A549 (cell line): ENCODE data around the gene EVC2. TPM values are rescaled to one million over a fixed set of nuclear protein-coding genes. Genes with fewer than 3 reads are reported as not detected.

ENCODE experiments used
- ATAC-seq, 2 experiments: fragments of 200-7000 bp in 1 of 2; fragments of >200 bp in 1 of 2; cut with Nextera tagmentation in 1 of 2; cut with Tn5 transposase in 1 of 2; 3 replicates each; pipeline versions ENCODE4 v1.8.0 to v1.9.1; 2018 to 2020; ENCODE audit warnings: mild to moderate bottlenecking in 1 of 2, moderate library complexity in 1 of 2
- CTCF ChIA-PET: fragments of 300-600 bp; sonication (Branson Sonifier 250); formaldehyde crosslinking; extraction: SDS; loops from one replicate; lab custom pipeline; 2021; ENCODE audit warnings: antibody characterized with exemption, inconsistent platforms; lab: Yijun Ruan, JAX
- POLR2A ChIA-PET: fragments of 350-600 bp; formaldehyde crosslinking; extraction: SDS; loops from one replicate; lab custom pipeline; 2021; ENCODE audit warnings: antibody characterized with exemption, inconsistent platforms; lab: Yijun Ruan, JAX
- DNase-seq, 2 experiments: peaks; one replicate each; pipeline versions ENCODE4 v3.0.0 to v3.0.0-alpha.2; 2011 to 2016; ENCODE audit warnings: low read depth in 1 of 2, low spot score in 1 of 2
- FAIRE-seq: peaks from 2 replicates; lab custom pipeline; 2011; peaks lifted over from hg19 to GRCh38; lab: Jason Lieb, UNC
- H3K27ac ChIP-seq, 2 experiments: fragments of >200 bp; sonication (Bioruptor Twin); formaldehyde crosslinking; 3 replicates each; pipeline ENCODE4 v1.5.1; 2016 to 2017
- H3K4me1 ChIP-seq: fragments of >200 bp; sonication (Bioruptor Twin); formaldehyde crosslinking; 3 replicates; pipeline ENCODE4 v1.6.1; 2016
- H3K4me2 ChIP-seq: fragments of >200 bp; sonication (Bioruptor Twin); formaldehyde crosslinking; 3 replicates; pipeline ENCODE4 v1.6.1; 2016
- H3K4me3 ChIP-seq: fragments of >200 bp; sonication (Bioruptor Twin); formaldehyde crosslinking; 3 replicates; pipeline ENCODE4 v1.5.1; 2016
- H3K9me3 ChIP-seq: fragments of >200 bp; sonication (Bioruptor Twin); formaldehyde crosslinking; 3 replicates; pipeline ENCODE4 v1.6.1; 2016
- ATOH8 ChIP-seq: fragments of 250-450 bp; sonication (Bioruptor Pico); IDR thresholded peaks from 2 replicates; pipeline ENCODE4 v1.5.0; 2020; ENCODE audit warnings: low read depth, mild to moderate bottlenecking, moderate library complexity
- BHLHE40 ChIP-seq: IDR thresholded peaks from 2 replicates; pipeline ENCODE4 v1.6.1; 2012; ENCODE audit warnings: low read depth, low read length, inconsistent platforms
- CEBPB ChIP-seq, 2 experiments: fragments of >200 bp in 1 of 2; sonication (Bioruptor Twin) in 1 of 2; formaldehyde crosslinking in 1 of 2; IDR thresholded peaks; 2 replicates each; pipeline ENCODE4 v1.6.1; 2012 to 2016
- E2F6 ChIP-seq: IDR thresholded peaks from 2 replicates; pipeline ENCODE4 v1.6.1; 2012; ENCODE audit warnings: low read depth, borderline replicate concordance
- EHMT2 ChIP-seq: fragments of 200-600 bp; sonication (generic); IDR thresholded peaks from 2 replicates; pipeline ENCODE4 v1.6.1; 2016; ENCODE audit warnings: antibody characterized with exemption, low read depth, mild to moderate bottlenecking, moderate library complexity
- EP300 ChIP-seq, 2 experiments: fragments of >200 bp; sonication (Bioruptor Twin); formaldehyde crosslinking; IDR thresholded peaks; 2 replicates in 1 of 2; 3 replicates in 1 of 2; pipeline ENCODE4 v1.6.1; 2016 to 2017
- FOXS1 ChIP-seq: fragments of 250-450 bp; sonication (Bioruptor Pico); IDR thresholded peaks from 2 replicates; pipeline ENCODE4 v1.5.0; 2020; ENCODE audit warnings: mild to moderate bottlenecking, moderate library complexity
- GATA3 ChIP-seq: IDR thresholded peaks from 2 replicates; pipeline ENCODE4 v1.6.1; 2012; ENCODE audit warnings: borderline replicate concordance
- HDAC2 ChIP-seq: fragments of 200-600 bp; sonication (generic); IDR thresholded peaks from 2 replicates; pipeline ENCODE4 v1.6.1; 2016
- HOXA7 ChIP-seq: fragments of 250-450 bp; sonication (Bioruptor Pico); IDR thresholded peaks from 2 replicates; pipeline ENCODE4 v1.5.0; 2020; ENCODE audit warnings: mild to moderate bottlenecking, moderate library complexity
- HOXB13 ChIP-seq: fragments of 250-450 bp; sonication (Bioruptor Pico); IDR thresholded peaks from 2 replicates; pipeline ENCODE4 v1.5.0; 2020; ENCODE audit warnings: low read depth, mild to moderate bottlenecking, moderate library complexity
- HOXB5 ChIP-seq: fragments of 250-450 bp; sonication (Bioruptor Pico); IDR thresholded peaks from 2 replicates; pipeline ENCODE4 v1.5.0; 2020; ENCODE audit warnings: mild to moderate bottlenecking, moderate library complexity
- JUN ChIP-seq, 2 experiments: fragments of >200 bp; sonication (Bioruptor Twin); formaldehyde crosslinking; IDR thresholded peaks; 2 replicates in 1 of 2; 3 replicates in 1 of 2; pipeline ENCODE4 v1.6.1; 2016 to 2017
- JUNB ChIP-seq: fragments of >200 bp; sonication (Bioruptor Twin); formaldehyde crosslinking; IDR thresholded peaks from 2 replicates; pipeline ENCODE4 v1.6.1; 2016
- KDM5A ChIP-seq: fragments of 200-600 bp; sonication (generic); IDR thresholded peaks from 2 replicates; pipeline ENCODE4 v1.6.1; 2016; ENCODE audit warnings: antibody characterized with exemption, mild to moderate bottlenecking
- MAFK ChIP-seq: fragments of 450-650 bp; IDR thresholded peaks from 2 replicates; pipeline ENCODE4 v1.6.1; 2014; ENCODE audit not compliant: partially characterized antibody
- MAZ ChIP-seq: fragments of 150-350 bp; IDR thresholded peaks from 2 replicates; pipeline ENCODE4 v1.6.1; 2014; ENCODE audit warnings: antibody characterized with exemption, low read depth, low read length, borderline replicate concordance
- NFE2L2 ChIP-seq: fragments of 150-350 bp; conservative IDR thresholded peaks from 2 replicates; pipeline ENCODE4 v1.6.1; 2014; ENCODE audit warnings: low read length
- NPAS2 ChIP-seq: fragments of 250-450 bp; sonication (Bioruptor Pico); IDR thresholded peaks from 2 replicates; pipeline ENCODE4 v1.8.0; 2022; ENCODE audit warnings: mild to moderate bottlenecking, moderate library complexity, borderline replicate concordance
- POLR2AphosphoS2 ChIP-seq: conservative IDR thresholded peaks from 2 replicates; pipeline ENCODE4 v1.6.1; 2012; ENCODE audit warnings: low read length, improper control_type of control experiment, inconsistent platforms
- RAD21 ChIP-seq, 2 experiments: fragments of >200 bp in 1 of 2; sonication (Bioruptor Twin) in 1 of 2; formaldehyde crosslinking in 1 of 2; IDR thresholded peaks in 1 of 2; conservative IDR thresholded peaks in 1 of 2; 2 replicates in 1 of 2; 3 replicates in 1 of 2; pipeline ENCODE4 v1.6.1; 2012 to 2018; ENCODE audit warnings: inconsistent platforms in 1 of 2
- RCOR1 ChIP-seq: fragments of 150-350 bp; IDR thresholded peaks from 2 replicates; pipeline ENCODE4 v1.6.1; 2014; ENCODE audit warnings: antibody characterized with exemption, low read length, low read depth
- TP53 ChIP-seq: fragments of 250-450 bp; sonication (Bioruptor Pico); IDR thresholded peaks from 2 replicates; pipeline ENCODE4 v1.5.0; 2021; ENCODE audit warnings: mild to moderate bottlenecking, moderate library complexity
- USF2 ChIP-seq: fragments of 450-650 bp; IDR thresholded peaks from 2 replicates; pipeline ENCODE4 v1.6.1; 2014; ENCODE audit warnings: antibody characterized with exemption
- ZFP36 ChIP-seq: fragments of 450-650 bp; IDR thresholded peaks from 2 replicates; pipeline ENCODE4 v1.6.1; 2014; ENCODE audit warnings: borderline replicate concordance; ENCODE audit not compliant: partially characterized antibody
- ZSCAN20 ChIP-seq: fragments of 250-450 bp; sonication (Bioruptor Pico); IDR thresholded peaks from 2 replicates; pipeline ENCODE4 v1.8.0; 2022; ENCODE audit warnings: mild to moderate bottlenecking, moderate library complexity
- WGBS: methylation state at CpG from one replicate; pipeline ENCODE4 v1.1.6; 2017; ENCODE audit errors: missing lambda C conversion rate; 5-methylcytosine and 5-hydroxymethylcytosine counted together
- polyA plus RNA-seq, 4 experiments: library from polyadenylated mRNA; depleted of rRNA in 3 of 4; stranded (reverse); fragments of >200 nt; fragmentation: RNase III in 1 of 4; extraction: RNeasy Plus Mini Kit Qiagen cat#74134 plus additional on column Dnase treatment in 1 of 4; gene quantifications; 2 replicates in 3 of 4; 3 replicates in 1 of 4; pipeline ENCODE4 v1.2.3, GENCODE V29; 2011 to 2017
- TF ChIP-seq, protein P1 (sequence below): fragments of 250-450 bp; sonication (Bioruptor Pico); IDR thresholded peaks from 2 replicates; pipeline ENCODE4 v1.5.0; 2021; ENCODE audit warnings: mild to moderate bottlenecking, moderate library complexity, borderline replicate concordance
- TF ChIP-seq, protein P2 (sequence below): fragments of >200 bp; sonication (Bioruptor Twin); formaldehyde crosslinking; IDR thresholded peaks from 3 replicates; pipeline ENCODE4 v1.5.1; 2016

The EVC2 gene
- polyA plus RNA-seq, 2 of the 4 experiments (the other 2 are of a cell fraction): 0.96 to 1.5 TPM

DNA sequence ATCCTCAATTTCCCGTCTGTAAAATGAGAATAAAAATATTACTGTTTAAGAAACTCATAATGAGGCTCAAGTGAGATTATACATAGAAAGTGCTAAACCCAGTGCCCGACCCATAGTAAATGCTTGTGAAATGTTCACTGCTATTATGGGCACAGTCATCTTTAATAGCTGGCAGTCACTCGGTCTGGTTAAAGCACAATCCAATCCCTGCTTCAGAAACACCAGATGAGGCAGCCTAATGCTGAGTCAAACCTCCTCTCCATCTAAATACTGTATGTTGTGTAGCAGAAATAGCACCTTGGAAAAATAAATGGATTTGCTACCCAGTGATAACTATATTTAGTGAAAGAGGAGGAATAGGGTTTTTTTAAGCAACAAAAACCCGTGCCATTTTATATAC is 14.5 kb downstream of the EVC2 start:
- DNase-seq: no peak
- no peak for TF ChIP-seq ZSCAN20
- no peak for TF ChIP-seq EHMT2
- TF ChIP-seq HDAC2: no peak
- TF ChIP-seq, protein P1, sequence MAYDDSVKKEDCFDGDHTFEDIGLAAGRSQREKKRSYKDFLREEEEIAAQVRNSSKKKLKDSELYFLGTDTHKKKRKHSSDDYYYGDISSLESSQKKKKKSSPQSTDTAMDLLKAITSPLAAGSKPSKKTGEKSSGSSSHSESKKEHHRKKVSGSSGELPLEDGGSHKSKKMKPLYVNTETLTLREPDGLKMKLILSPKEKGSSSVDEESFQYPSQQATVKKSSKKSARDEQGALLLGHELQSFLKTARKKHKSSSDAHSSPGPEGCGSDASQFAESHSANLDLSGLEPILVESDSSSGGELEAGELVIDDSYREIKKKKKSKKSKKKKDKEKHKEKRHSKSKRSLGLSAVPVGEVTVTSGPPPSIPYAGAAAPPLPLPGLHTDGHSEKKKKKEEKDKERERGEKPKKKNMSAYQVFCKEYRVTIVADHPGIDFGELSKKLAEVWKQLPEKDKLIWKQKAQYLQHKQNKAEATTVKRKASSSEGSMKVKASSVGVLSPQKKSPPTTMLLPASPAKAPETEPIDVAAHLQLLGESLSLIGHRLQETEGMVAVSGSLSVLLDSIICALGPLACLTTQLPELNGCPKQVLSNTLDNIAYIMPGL (CRISPR knock-in tag): no peak
- TF ChIP-seq, protein P2, sequence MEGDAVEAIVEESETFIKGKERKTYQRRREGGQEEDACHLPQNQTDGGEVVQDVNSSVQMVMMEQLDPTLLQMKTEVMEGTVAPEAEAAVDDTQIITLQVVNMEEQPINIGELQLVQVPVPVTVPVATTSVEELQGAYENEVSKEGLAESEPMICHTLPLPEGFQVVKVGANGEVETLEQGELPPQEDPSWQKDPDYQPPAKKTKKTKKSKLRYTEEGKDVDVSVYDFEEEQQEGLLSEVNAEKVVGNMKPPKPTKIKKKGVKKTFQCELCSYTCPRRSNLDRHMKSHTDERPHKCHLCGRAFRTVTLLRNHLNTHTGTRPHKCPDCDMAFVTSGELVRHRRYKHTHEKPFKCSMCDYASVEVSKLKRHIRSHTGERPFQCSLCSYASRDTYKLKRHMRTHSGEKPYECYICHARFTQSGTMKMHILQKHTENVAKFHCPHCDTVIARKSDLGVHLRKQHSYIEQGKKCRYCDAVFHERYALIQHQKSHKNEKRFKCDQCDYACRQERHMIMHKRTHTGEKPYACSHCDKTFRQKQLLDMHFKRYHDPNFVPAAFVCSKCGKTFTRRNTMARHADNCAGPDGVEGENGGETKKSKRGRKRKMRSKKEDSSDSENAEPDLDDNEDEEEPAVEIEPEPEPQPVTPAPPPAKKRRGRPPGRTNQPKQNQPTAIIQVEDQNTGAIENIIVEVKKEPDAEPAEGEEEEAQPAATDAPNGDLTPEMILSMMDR: no peak
- no peak for TF ChIP-seq E2F6
- TF ChIP-seq NFE2L2: no peak
- no peak for TF ChIP-seq JUN (IDR thresholded peaks at IDR 0.05)
- TF ChIP-seq ATOH8 (CRISPR knock-in tag): no peak
- no peak for TF ChIP-seq TP53 (CRISPR knock-in tag)
- no peak for TF ChIP-seq GATA3
- no peak for TF ChIP-seq HOXB13 (CRISPR knock-in tag)
- no peak for TF ChIP-seq HOXB5 (CRISPR knock-in tag)
- TF ChIP-seq MAFK: no peak
- TF ChIP-seq CEBPB (IDR thresholded peaks at IDR 0.05): no peak
- TF ChIP-seq RCOR1: no peak
- TF ChIP-seq BHLHE40: no peak
- TF ChIP-seq RAD21 (conservative IDR thresholded peaks at IDR 0.05 in 1 of 2, IDR thresholded peaks at IDR 0.05 in 1 of 2): no peak
- TF ChIP-seq, all 56 proteins: peak for 0
- no peak for ATAC-seq
- Histone ChIP-seq H3K4me1 (no peaks in the 10 kb centered on the region), H3K4me3 (no peak overlapping the region), H3K9me3 (no peaks in the 10 kb centered on the region), H3K4me2 (no peak overlapping the region), H3K27ac (no peak overlapping the region)
- no peak for FAIRE-seq
- POLR2A ChIA-PET: no interaction called here
- CTCF ChIA-PET: no interaction called here
- 84% methylated on average over 4 of the region's 4 CpGs for WGBS

DNA sequence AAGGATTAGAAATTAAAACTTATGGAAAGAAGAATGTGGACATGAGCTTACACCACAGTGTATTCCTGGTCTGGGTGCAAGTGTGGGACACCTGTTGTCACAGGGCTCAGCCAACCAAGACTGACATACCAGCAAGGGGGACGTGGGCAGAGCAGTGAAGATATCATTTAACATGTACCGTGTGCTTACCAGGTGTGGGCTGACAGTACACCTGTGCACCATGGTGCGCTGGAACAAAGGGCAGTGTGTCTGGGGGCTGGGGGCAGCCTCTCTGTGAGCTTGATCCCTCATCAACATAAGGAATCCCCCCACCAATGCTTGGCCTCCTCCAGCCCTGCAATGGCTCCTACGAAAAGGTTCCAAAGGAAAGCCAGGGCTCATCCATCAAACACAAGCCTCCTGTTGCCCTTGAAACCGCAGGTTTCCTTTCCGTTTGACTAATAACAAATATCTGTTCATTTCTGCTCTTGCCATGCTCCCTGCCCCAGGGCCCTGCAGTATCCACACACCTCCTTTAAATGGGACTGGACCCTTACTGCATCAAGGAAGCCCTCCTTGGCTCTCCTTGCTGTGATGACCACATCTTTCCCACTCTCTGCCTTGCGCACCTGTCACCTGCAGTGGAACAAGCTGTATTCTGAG is 16.7 kb downstream of the EVC2 start:
- FAIRE-seq (no peak), ATAC-seq (no peak), DNase-seq (no peak)
- H3K4me2 ChIP-seq: no peak overlapping the region
- H3K4me3 ChIP-seq: no peak overlapping the region
- H3K27ac ChIP-seq: no peak overlapping the region
- WGBS: 88% methylated on average over 7 of the region's 7 CpGs
- TF ChIP-seq E2F6 (no peak), NFE2L2 (no peak), USF2 (no peak), ZFP36 (no peak), HOXB13 (CRISPR knock-in tag) (no peak), POLR2AphosphoS2 (no peak), FOXS1 (CRISPR knock-in tag) (no peak), HDAC2 (no peak), HOXA7 (CRISPR knock-in tag) (no peak), EP300 (IDR thresholded peaks at IDR 0.05) (no peak), RCOR1 (no peak), TP53 (CRISPR knock-in tag) (no peak), NPAS2 (CRISPR knock-in tag) (no peak), JUNB (no peak), MAZ (no peak), KDM5A (no peak)
- TF ChIP-seq, protein P1 (CRISPR knock-in tag): no peak
- ChIA-PET CTCF (no interaction called here), POLR2A (no interaction called here)
- no peaks in the 10 kb centered on the region for H3K4me1 ChIP-seq
- H3K9me3 ChIP-seq: no peaks in the 10 kb centered on the region
